HG02943 (cell line): Measurements from ENCODE around the gene ZNF322.
"Not testable (repeated sequence)": the region's sequence is repeated elsewhere in the genome, so short reads cannot be mapped to it uniquely, and the experiment has no call there.

Experiments used
- ATAC-seq: cut with Tn5 transposase; IDR thresholded peaks from one replicate; pipeline ENCODE4 v1.9.1; 2021; ENCODE audit warnings: mild to moderate bottlenecking, low read depth, moderate library complexity; ENCODE audit not compliant: unreplicated experiment

The ZNF322 gene

GRCh38 chr6:26659042-26659999 lies at the start of gene ZNF322:
Gene ZNF322, minus strand, starts transcription at chr6:26659746. Its CDS starts 21,193 bp downstream, at chr6:26638553.
- peak; percentile 95 for ATAC-seq

GRCh38 chr6:26705780-26706179 lies 46.2 kb upstream of the ZNF322 start:
- not testable (repeated sequence) for ATAC-seq

GRCh38 chr6:26705352-26705751 lies 45.8 kb upstream of the ZNF322 start:
- not testable (repeated sequence) for ATAC-seq

GRCh38 chr6:26701023-26701747 lies 41.6 kb upstream of the ZNF322 start:
- not testable (repeated sequence) for ATAC-seq

GRCh38 chr6:26697496-26697895 lies 38.0 kb upstream of the ZNF322 start:
- not testable (repeated sequence) for ATAC-seq

GRCh38 chr6:26689324-26689947 lies 29.9 kb upstream of the ZNF322 start:
- ATAC-seq, result not testable (repeated sequence)

GRCh38 chr6:26682435-26683042 lies 23.0 kb upstream of the ZNF322 start:
- ATAC-seq, result not testable (repeated sequence)

- not testable (repeated sequence) for ATAC-seq
Observed at GRCh38 chr6:26673287-26673686, 13.7 kb upstream of the ZNF322 start.

GRCh38 chr6:26670558-26670957 lies 11.0 kb upstream of the ZNF322 start:
- ATAC-seq, result not testable (repeated sequence)

GRCh38 chr6:26670003-26670402 lies 10.5 kb upstream of the ZNF322 start:
- ATAC-seq, result not testable (repeated sequence)

- ATAC-seq, result no peak
Observed at GRCh38 chr6:26660000-26660361, 435 bp upstream of the ZNF322 start.

- no peak for ATAC-seq
Observed at GRCh38 chr6:26657256-26657655, 2.3 kb downstream of the ZNF322 start.

GRCh38 chr6:26653007-26653406 lies 6.5 kb downstream of the ZNF322 start:
- no peak for ATAC-seq

GRCh38 chr6:26651133-26651781 lies 8.3 kb downstream of the ZNF322 start:
- ATAC-seq, result no peak

GRCh38 chr6:26646074-26646473 lies 13.5 kb downstream of the ZNF322 start:
- no peak for ATAC-seq

GRCh38 chr6:26640806-26641205 lies 18.7 kb downstream of the ZNF322 start:
- no peak for ATAC-seq

GRCh38 chr6:26629359-26629758 lies 30.2 kb downstream of the ZNF322 start:
- ATAC-seq, result no peak

- ATAC-seq, result no peak
Observed at GRCh38 chr6:26627843-26628242, 31.7 kb downstream of the ZNF322 start.

GRCh38 chr6:26624557-26624956 lies 35.0 kb downstream of the ZNF322 start:
- no peak for ATAC-seq

- ATAC-seq, result no peak
Observed at GRCh38 chr6:26623339-26623859, 36.1 kb downstream of the ZNF322 start.
